ENCODE results near the gene ABCC11.
"Not testable (repeated sequence)": the region's sequence is repeated elsewhere in the genome, so short reads cannot be mapped to it uniquely, and the experiment has no call there.

ABCC11 gene

GRCh38 chr16:48246066-48246465, 1.3 kb downstream of the ABCC11 start:
- no peak for DNase-seq

- DNase-seq = no peak
Observed at GRCh38 chr16:48244863-48245195, 2.5 kb downstream of the ABCC11 start.

GRCh38 chr16:48244080-48244862, 3.1 kb downstream of the ABCC11 start, which contains the start of gene LONP2:
Gene LONP2, plus strand, starts transcription at chr16:48244300. Its CDS starts 89 bp downstream, at chr16:48244389.
- peak; percentile 87 to 93 for DNase-seq

- DNase-seq = not testable (repeated sequence)
Observed at GRCh38 chr16:48240147-48240546, 7.2 kb downstream of the ABCC11 start.

- no peak for DNase-seq
Observed at GRCh38 chr16:48236286-48236685, 11.1 kb downstream of the ABCC11 start.

GRCh38 chr16:48235556-48236136, 11.7 kb downstream of the ABCC11 start:
- no peak for DNase-seq

- no peak for DNase-seq
Observed at GRCh38 chr16:48235058-48235555, 12.2 kb downstream of the ABCC11 start.

GRCh38 chr16:48234630-48235029, 12.7 kb downstream of the ABCC11 start:
- DNase-seq = no peak

- no peak for DNase-seq
Observed at GRCh38 chr16:48232493-48233040, 14.8 kb downstream of the ABCC11 start.

GRCh38 chr16:48231727-48232492, 15.4 kb downstream of the ABCC11 start:
- DNase-seq = peak; percentile 22 to 48

GRCh38 chr16:48225456-48225855, 21.9 kb downstream of the ABCC11 start:
- no peak for DNase-seq

- DNase-seq = no peak
Observed at GRCh38 chr16:48223490-48223889, 23.8 kb downstream of the ABCC11 start.

- DNase-seq = no peak
Observed at GRCh38 chr16:48220891-48221290, 26.4 kb downstream of the ABCC11 start.

GRCh38 chr16:48218473-48218872, 28.9 kb downstream of the ABCC11 start:
- DNase-seq = no peak

- DNase-seq = no peak
Observed at GRCh38 chr16:48217708-48218107, 29.6 kb downstream of the ABCC11 start.

- DNase-seq = no peak
Observed at GRCh38 chr16:48215738-48216137, 31.6 kb downstream of the ABCC11 start.

GRCh38 chr16:48212033-48212432, 35.3 kb downstream of the ABCC11 start:
- DNase-seq = no peak

- DNase-seq = no peak
Observed at GRCh38 chr16:48210747-48211146, 36.6 kb downstream of the ABCC11 start.

- DNase-seq = no peak
Observed at GRCh38 chr16:48206594-48207242, 40.6 kb downstream of the ABCC11 start.

GRCh38 chr16:48204825-48205151, 42.6 kb downstream of the ABCC11 start:
- no peak for DNase-seq

GRCh38 chr16:48203974-48204824, 43.1 kb downstream of the ABCC11 start:
- DNase-seq = no peak
